Bronchial epithelial cell (primary cell): ENCODE data around the gene ZCCHC24. TPM values are rescaled to one million over a fixed set of nuclear protein-coding genes. Genes with fewer than 3 reads are reported as not detected.
A peak's percentile ranks its signal among the peaks of the same experiment; 100 is the strongest.

Source experiments
- DNase-seq: peaks from one replicate; pipeline ENCODE4 v3.0.0-alpha.2; 2010; ENCODE audit warnings: low read depth
- FAIRE-seq: peaks from 2 replicates; lab custom pipeline; 2011; peaks lifted over from hg19 to GRCh38; lab: Jason Lieb, UNC
- H3K27me3 ChIP-seq: 2 replicates; pipeline ENCODE4 v1.5.1; 2011; ENCODE audit warnings: low read length; ENCODE audit not compliant: control insufficient read depth, insufficient read depth
- H3K36me3 ChIP-seq: 2 replicates; pipeline ENCODE4 v1.5.1; 2011; ENCODE audit warnings: low read length; ENCODE audit not compliant: control insufficient read depth, insufficient read depth
- H3K4me3 ChIP-seq: 2 replicates; pipeline ENCODE4 v1.5.1; 2011; ENCODE audit warnings: mild to moderate bottlenecking, low read depth, low read length, control low read depth
- total RNA-seq: library from RNA; depleted of rRNA; stranded (reverse); fragments of >200 nt; gene quantifications from 2 replicates; pipeline ENCODE4 v1.2.1, GENCODE V29; 2014
- TF ChIP-seq, protein P1 (sequence below): IDR thresholded peaks from 2 replicates; pipeline ENCODE4 v1.5.1; 2011; ENCODE audit warnings: mild to moderate bottlenecking, moderate library complexity, low read length, control low read depth, inconsistent platforms; ENCODE audit not compliant: insufficient read depth, severe bottlenecking

The ZCCHC24 gene
- total RNA-seq, 1 donor from 2014 or later = 0.53 TPM

DNA sequence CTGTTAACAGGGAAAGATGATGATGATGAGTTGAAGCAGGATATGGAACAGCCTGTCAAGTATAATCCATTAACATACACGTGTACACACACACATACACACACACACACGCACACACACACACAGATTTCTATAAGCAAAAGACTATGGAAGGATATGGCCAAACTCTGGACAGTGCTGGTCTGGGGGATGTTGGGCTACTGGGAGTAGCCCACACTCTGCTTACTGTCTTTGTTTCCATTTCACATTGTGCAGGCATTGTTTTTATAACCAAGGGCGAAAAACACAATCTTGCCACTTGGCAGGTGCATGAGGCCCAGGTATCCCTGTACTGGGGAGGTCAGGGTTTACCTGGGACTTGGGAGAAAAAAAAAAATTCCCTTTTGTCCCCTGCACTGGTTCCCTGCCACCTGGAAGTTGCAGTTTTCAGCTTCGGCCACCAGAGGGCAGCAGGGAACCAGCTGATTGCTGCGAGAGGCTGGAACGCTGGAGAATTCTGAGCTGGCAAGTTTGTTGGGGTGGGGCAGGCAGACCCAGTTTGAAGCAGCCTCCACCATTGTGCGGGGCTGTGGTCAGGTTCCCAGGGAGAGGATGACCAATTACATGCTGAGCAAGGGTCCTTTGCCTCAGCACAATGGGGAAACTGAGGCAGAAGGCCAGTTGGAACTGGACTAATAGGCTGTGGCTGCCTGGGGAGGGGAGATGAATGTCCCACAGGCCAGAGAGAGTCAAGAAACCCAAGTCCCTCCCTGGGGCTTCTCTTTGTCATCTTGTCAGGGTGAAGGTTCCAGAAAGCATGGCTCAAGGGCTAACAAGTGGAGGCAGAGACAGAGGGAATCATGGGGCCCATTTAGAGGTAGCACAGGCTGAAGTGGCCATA, 70.9 kb downstream of the ZCCHC24 start:
- DNase-seq (peak; percentile 58), FAIRE-seq (no peak)
- TF ChIP-seq, protein P1, sequence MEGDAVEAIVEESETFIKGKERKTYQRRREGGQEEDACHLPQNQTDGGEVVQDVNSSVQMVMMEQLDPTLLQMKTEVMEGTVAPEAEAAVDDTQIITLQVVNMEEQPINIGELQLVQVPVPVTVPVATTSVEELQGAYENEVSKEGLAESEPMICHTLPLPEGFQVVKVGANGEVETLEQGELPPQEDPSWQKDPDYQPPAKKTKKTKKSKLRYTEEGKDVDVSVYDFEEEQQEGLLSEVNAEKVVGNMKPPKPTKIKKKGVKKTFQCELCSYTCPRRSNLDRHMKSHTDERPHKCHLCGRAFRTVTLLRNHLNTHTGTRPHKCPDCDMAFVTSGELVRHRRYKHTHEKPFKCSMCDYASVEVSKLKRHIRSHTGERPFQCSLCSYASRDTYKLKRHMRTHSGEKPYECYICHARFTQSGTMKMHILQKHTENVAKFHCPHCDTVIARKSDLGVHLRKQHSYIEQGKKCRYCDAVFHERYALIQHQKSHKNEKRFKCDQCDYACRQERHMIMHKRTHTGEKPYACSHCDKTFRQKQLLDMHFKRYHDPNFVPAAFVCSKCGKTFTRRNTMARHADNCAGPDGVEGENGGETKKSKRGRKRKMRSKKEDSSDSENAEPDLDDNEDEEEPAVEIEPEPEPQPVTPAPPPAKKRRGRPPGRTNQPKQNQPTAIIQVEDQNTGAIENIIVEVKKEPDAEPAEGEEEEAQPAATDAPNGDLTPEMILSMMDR = peak; percentile 94
- Histone ChIP-seq H3K4me3 (no peak overlapping the region), H3K27me3 (no peaks in the 10 kb centered on the region), H3K36me3 (no peaks in the 10 kb centered on the region)

DNA sequence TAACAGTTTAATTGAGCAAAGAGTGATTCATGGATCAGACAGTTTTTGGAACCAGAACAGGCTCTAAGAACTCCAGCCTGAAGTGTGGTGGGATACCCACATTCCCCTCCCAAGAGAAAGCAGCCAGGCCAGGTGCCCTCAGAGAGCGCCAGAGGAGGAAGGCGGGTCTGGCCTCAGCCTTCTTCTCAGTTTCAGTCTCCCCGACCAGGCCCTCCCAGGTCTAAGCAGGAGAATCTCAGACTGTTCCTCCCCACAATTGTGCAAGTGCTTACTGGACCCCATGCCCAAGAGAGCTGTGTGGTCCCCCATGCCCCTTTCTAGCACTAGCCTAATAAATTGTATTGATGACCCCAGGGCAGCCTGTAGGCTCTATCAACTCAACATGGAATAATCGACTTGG, 72.6 kb downstream of the ZCCHC24 start:
- Histone ChIP-seq H3K4me3 (no peak overlapping the region), H3K27me3 (no peaks in the 10 kb centered on the region), H3K36me3 (no peaks in the 10 kb centered on the region)
- FAIRE-seq = no peak
- TF ChIP-seq, protein P1 = no peak
- no peak for DNase-seq

DNA sequence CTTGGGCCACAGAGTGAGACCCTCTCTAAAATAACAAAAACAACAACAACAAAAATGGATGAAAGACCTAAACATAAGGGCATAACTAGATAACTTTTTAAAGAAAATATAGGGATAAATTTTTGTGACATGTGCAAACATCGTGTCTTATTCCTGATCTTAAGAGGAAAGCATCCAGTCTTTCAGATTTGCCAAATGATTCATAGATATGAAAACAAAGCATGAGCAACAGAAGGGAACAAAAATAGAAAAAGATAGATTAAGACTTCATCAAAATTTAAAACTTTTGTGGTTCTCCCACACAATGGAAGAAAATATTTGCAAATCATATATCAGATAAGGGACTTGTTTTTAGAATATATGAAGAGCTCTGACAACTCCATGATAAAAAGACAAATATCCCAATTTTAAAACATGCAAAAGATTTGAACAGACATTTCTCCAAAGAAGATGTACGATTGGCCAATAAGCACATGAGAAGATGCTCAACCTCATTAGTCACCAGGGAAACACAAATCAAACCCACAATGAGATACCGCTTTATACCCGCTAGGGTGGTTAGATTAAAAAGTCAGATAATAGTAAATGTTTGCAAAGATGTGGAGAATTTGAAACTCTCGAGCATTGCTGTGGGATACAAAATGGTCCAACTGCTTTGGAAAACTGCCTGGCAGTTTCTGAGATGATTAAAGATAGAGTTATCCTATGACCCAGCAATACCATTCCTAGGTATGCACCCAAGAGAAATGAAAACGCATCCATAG, 77.8 kb downstream of the ZCCHC24 start:
- TF ChIP-seq, protein P1 = no peak
- H3K4me3 ChIP-seq = no peak overlapping the region
- DNase-seq = no peak
- H3K27me3 ChIP-seq = peaks cover 2% of the 10 kb centered on the region
- no peaks in the 10 kb centered on the region for H3K36me3 ChIP-seq
- no peak for FAIRE-seq

DNA sequence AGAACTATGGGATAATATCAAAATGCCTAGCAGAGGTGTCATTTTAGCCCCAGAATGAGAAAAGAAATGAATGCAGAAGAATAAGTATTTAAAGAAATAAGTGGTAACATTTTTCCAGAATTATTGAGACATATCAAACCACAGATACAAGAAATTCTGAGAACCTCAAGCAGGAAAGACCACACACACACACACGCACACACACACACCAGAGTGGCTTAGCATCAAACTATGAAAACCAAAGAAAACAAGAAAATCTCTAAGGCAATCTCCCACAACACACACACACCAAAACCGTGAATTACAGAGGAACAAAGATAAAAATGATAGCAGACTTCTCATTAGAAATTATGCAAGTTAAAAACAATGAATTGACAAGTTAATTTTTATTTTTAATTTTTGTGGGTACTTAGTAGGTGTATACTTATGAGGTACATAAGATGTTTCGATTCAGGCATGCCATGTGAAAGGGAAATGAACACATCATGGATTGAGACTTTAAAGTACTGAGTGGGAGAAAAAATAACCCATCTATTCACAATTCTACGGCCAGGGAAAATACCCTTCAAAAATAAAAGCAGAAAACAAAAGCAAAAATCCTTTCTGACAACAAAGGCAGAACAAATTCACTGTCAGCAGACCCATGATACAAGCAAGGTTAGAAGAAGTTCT, 83.6 kb downstream of the ZCCHC24 start:
- Histone ChIP-seq H3K4me3 (no peak overlapping the region), H3K36me3 (no peaks in the 10 kb centered on the region), H3K27me3 (peaks cover 2% of the 10 kb centered on the region)
- FAIRE-seq (no peak), DNase-seq (no peak)
- TF ChIP-seq, protein P1 = no peak

DNA sequence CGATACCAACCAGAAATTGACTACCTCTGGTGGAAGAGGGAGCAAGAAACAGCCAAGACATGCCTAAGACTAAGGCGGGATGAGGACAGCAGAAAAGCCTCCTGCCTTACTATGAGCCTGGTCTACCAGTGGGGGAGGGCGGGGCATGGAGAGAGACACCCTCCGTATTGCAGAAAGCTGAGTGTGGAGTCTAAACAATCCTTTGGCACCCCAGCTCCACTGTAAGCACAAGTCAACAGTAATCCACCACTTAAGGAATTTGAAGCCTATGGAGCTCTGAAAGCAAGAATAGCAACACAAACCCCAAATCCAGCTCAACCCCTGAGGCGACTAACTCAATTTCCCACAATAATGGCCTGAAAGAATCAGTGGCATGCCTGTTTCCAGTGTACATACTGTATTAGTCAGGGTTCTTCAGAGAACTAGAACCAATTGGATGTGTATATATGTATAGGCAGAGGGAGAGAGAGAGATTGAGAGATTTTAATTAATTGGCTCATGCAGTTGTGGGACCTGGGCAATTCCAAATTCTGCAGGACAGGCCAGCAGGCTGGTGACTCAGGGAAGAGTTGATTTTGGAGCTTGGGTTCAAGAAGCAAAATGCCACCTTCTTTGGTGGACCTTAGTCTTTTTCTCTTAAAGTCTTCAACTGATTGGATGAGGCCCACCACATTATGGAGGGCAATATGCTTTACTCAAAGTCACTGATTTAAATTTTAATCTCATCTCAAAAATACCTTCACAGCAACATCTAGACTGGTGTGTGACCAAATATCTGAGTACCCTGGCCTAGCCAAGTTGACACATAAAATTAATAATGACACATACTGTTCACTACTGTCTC, 84.7 kb downstream of the ZCCHC24 start:
- FAIRE-seq (no peak), DNase-seq (no peak)
- TF ChIP-seq, protein P1 = no peak
- peaks cover 2% of the 10 kb centered on the region for H3K27me3 ChIP-seq
- H3K36me3 ChIP-seq = no peaks in the 10 kb centered on the region
- no peak overlapping the region for H3K4me3 ChIP-seq
